GM23338 (cell line): Measurements from ENCODE around the gene BRPF3. TPM values are rescaled to one million over a fixed set of nuclear protein-coding genes. Genes with fewer than 3 reads are reported as not detected.

Experiments used
- ATAC-seq: fragments of 200-7000 bp; cut with Tn5 transposase; 3 replicates; pipeline ENCODE4 v1.9.1; 2020
- DNase-seq: peaks from one replicate; pipeline ENCODE4 v3.0.0-alpha.2; 2015; ENCODE audit warnings: low spot score
- H2AFZ ChIP-seq: fragments of 200-600 bp; sonication (generic); 2 replicates; pipeline ENCODE4 v1.8.0; 2016; ENCODE audit warnings: antibody characterized with exemption, mild to moderate bottlenecking, moderate library complexity
- H3F3A ChIP-seq: fragments of 200-600 bp; sonication (generic); replicated peaks from 2 replicates; pipeline ENCODE4 v1.8.0; 2017; ENCODE audit warnings: antibody characterized with exemption, mixed run types, low read depth
- H3K27ac ChIP-seq: fragments of 200-600 bp; sonication (generic); 2 replicates; pipeline ENCODE4 v1.6.1; 2016; ENCODE audit warnings: low read depth
- H3K27me3 ChIP-seq: fragments of 200-600 bp; sonication (generic); 2 replicates; pipeline ENCODE4 v1.8.0; 2016; ENCODE audit warnings: mild to moderate bottlenecking, mixed run types, moderate library complexity; ENCODE audit not compliant: insufficient read depth
- H3K36me3 ChIP-seq: fragments of 200-600 bp; sonication (generic); 2 replicates; pipeline ENCODE4 v1.8.0; 2016; ENCODE audit warnings: mild to moderate bottlenecking; ENCODE audit not compliant: insufficient read depth
- H3K4me1 ChIP-seq: fragments of 200-600 bp; sonication (generic); 2 replicates; pipeline ENCODE4 v1.8.0; 2016; ENCODE audit warnings: mild to moderate bottlenecking, moderate library complexity; ENCODE audit not compliant: insufficient read depth
- H3K4me2 ChIP-seq: fragments of 200-600 bp; sonication (generic); 2 replicates; pipeline ENCODE4 v1.7.1; 2017; ENCODE audit warnings: mixed run types
- H3K4me3 ChIP-seq: fragments of 200-600 bp; sonication (generic); 2 replicates; pipeline ENCODE4 v1.6.1; 2016; ENCODE audit warnings: mixed run types
- H3K79me2 ChIP-seq: fragments of 200-600 bp; sonication (generic); replicated peaks from 2 replicates; pipeline ENCODE4 v1.8.0; 2017; ENCODE audit warnings: mild to moderate bottlenecking; ENCODE audit not compliant: insufficient read depth
- H3K9me2 ChIP-seq: fragments of 200-600 bp; sonication (generic); 2 replicates; pipeline ENCODE4 v1.8.0; 2017; ENCODE audit not compliant: insufficient read depth
- H4K20me1 ChIP-seq: fragments of 200-600 bp; sonication (generic); replicated peaks from 2 replicates; pipeline ENCODE4 v1.8.0; 2017; ENCODE audit warnings: mild to moderate bottlenecking; ENCODE audit not compliant: insufficient read depth
- H3K27ac Mint-ChIP-seq: 2 replicates; pipeline ENCODE4 v1.8.0; 2020; ENCODE audit warnings: inconsistent platforms, mild to moderate bottlenecking, moderate library complexity, mixed read lengths
- H3K27me3 Mint-ChIP-seq: 3 replicates; pipeline ENCODE4 v1.8.0; 2022; ENCODE audit warnings: low read depth, mild to moderate bottlenecking, moderate library complexity, mixed read lengths, inconsistent platforms; ENCODE audit not compliant: insufficient read depth, poor library complexity
- H3K36me3 Mint-ChIP-seq: 3 replicates; pipeline ENCODE4 v1.8.0; 2021; ENCODE audit warnings: low read depth, mild to moderate bottlenecking, inconsistent platforms, moderate library complexity, mixed read lengths
- H3K4me1 Mint-ChIP-seq: 3 replicates; pipeline ENCODE4 v1.8.0; 2020; ENCODE audit warnings: mild to moderate bottlenecking, inconsistent platforms, mixed read lengths
- H3K4me3 Mint-ChIP-seq: 3 replicates; pipeline ENCODE4 v1.8.0; 2021; ENCODE audit warnings: moderate library complexity, mild to moderate bottlenecking, inconsistent platforms, mixed read lengths
- H3K9me3 Mint-ChIP-seq: 3 replicates; pipeline ENCODE4 v1.8.0; 2020; ENCODE audit warnings: moderate library complexity, mild to moderate bottlenecking, inconsistent platforms, mixed read lengths
- CREB1 ChIP-seq: fragments of 250-450 bp; sonication (Bioruptor Pico); IDR thresholded peaks from 2 replicates; pipeline ENCODE4 v1.5.0; 2020; ENCODE audit warnings: low read depth, mild to moderate bottlenecking, moderate library complexity
- CTCF ChIP-seq, 2 experiments: fragments of 200-600 bp in 1 of 2; sonication (generic) in 1 of 2; conservative IDR thresholded peaks; 2 replicates each; pipeline versions ENCODE4 v1.5.1 to v1.6.1; 2016 to 2017; ENCODE audit warnings: antibody characterized with exemption in 2 of 2, low read depth in 2 of 2, mild to moderate bottlenecking in 2 of 2, moderate library complexity in 1 of 2
- ETS1 ChIP-seq: IDR thresholded peaks from 2 replicates; pipeline ENCODE4 v1.6.1; 2016; ENCODE audit warnings: antibody characterized with exemption
- NANOG ChIP-seq: IDR thresholded peaks from 2 replicates; pipeline ENCODE4 v1.6.1; 2016; ENCODE audit warnings: antibody characterized with exemption, borderline replicate concordance
- POLR2AphosphoS5 ChIP-seq: IDR thresholded peaks from 2 replicates; pipeline ENCODE4 v1.6.1; 2016; ENCODE audit warnings: antibody characterized with exemption, low read depth
- STAT1 ChIP-seq: IDR thresholded peaks from one replicate; pipeline ENCODE4 v1.6.1; 2016; ENCODE audit warnings: antibody characterized with exemption; ENCODE audit not compliant: unreplicated experiment
- ZNF114 ChIP-seq: fragments of 250-450 bp; sonication (Bioruptor Pico); IDR thresholded peaks from 2 replicates; pipeline ENCODE4 v1.5.0; 2020; ENCODE audit warnings: mild to moderate bottlenecking, moderate library complexity
- ZNF331 ChIP-seq: fragments of 250-450 bp; sonication (Bioruptor Pico); IDR thresholded peaks from 2 replicates; pipeline ENCODE4 v1.5.0; 2020; ENCODE audit warnings: low read depth, mild to moderate bottlenecking, moderate library complexity
- ZNF462 ChIP-seq: fragments of 250-450 bp; sonication (Bioruptor Pico); IDR thresholded peaks from 2 replicates; pipeline ENCODE4 v1.5.0; 2020; ENCODE audit warnings: mild to moderate bottlenecking, moderate library complexity
- polyA plus RNA-seq: library from polyadenylated mRNA; unstranded; fragments of >200 nt; fragmentation: Nextera tagmentation; extraction: Ambion mirVana; gene quantifications from 2 replicates; pipeline ENCODE4 v1.2.1, GENCODE V29; 2016
- total RNA-seq: library from RNA; depleted of rRNA; stranded (reverse); fragments of >200 nt; shearing (Covaris generic); gene quantifications from 2 replicates; pipeline ENCODE4 v1.2.3, GENCODE V29; 2014

Gene BRPF3
- total and polyA plus RNA-seq, 2 experiments from 2014 or later: 11.8 to 33.2 TPM

- H3K4me3 Mint-ChIP-seq: no peak overlapping the region
- no peak overlapping the region for H3K27ac Mint-ChIP-seq
- no peak for TF ChIP-seq CTCF (conservative IDR thresholded peaks at IDR 0.05; ENCODE audit: low read depth in 2 of 2)
- peaks cover 3% of the 10 kb centered on the region for H3K27me3 Mint-ChIP-seq
- Histone ChIP-seq H3K9me2 (no peaks in the 10 kb centered on the region), H3K27me3 (no peaks in the 10 kb centered on the region), H3K36me3 (no peaks in the 10 kb centered on the region), H3F3A (0 out of 2 replicates have a peak, but pooled peaks cover 3% of the 10 kb centered on the region), H3K4me2 (no peak overlapping the region), H3K27ac (no peak overlapping the region), H3K79me2 (no peaks in the 10 kb centered on the region), H4K20me1 (no peaks in the 10 kb centered on the region), H3K4me1 (peaks cover 22% of the 10 kb centered on the region), H3K4me3 (no peak overlapping the region), H2AFZ (no peak overlapping the region)
- H3K9me3 Mint-ChIP-seq: no peaks in the 10 kb centered on the region
- no peaks in the 10 kb centered on the region for H3K36me3 Mint-ChIP-seq
- ATAC-seq (no peak), DNase-seq (no peak)
- H3K4me1 Mint-ChIP-seq: peaks cover 45% of the 10 kb centered on the region
Observed at GRCh38 chr6:36243562-36244212, 47.1 kb downstream of the BRPF3 start.

- Histone ChIP-seq H3F3A (0 out of 2 replicates have a peak, but pooled peaks cover 3% of the 10 kb centered on the region), H3K4me1 (peaks cover 22% of the 10 kb centered on the region), H3K4me2 (peak overlapping the region; percentile 33), H2AFZ (peak overlapping the region; percentile 34), H3K79me2 (no peaks in the 10 kb centered on the region), H3K9me2 (0 out of 2 replicates have a peak, but pooled peaks cover 6% of the 10 kb centered on the region), H3K27ac (peak overlapping the region; percentile 83), H4K20me1 (no peaks in the 10 kb centered on the region), H3K4me3 (no peak overlapping the region), H3K36me3 (no peaks in the 10 kb centered on the region), H3K27me3 (no peaks in the 10 kb centered on the region)
- 0 out of 2 replicates have a peak overlapping the region, but pooled peaks have one; percentile 13 for H3K27ac Mint-ChIP-seq
- H3K27me3 Mint-ChIP-seq: peaks cover 3% of the 10 kb centered on the region
- H3K36me3 Mint-ChIP-seq: no peaks in the 10 kb centered on the region
- peaks cover 45% of the 10 kb centered on the region for H3K4me1 Mint-ChIP-seq
- ATAC-seq (peak; percentile 67), DNase-seq (peak; percentile 83)
- no peak overlapping the region for H3K4me3 Mint-ChIP-seq
- no peaks in the 10 kb centered on the region for H3K9me3 Mint-ChIP-seq
- TF ChIP-seq ETS1 (no peak), ZNF462 (no peak), ZNF331 (no peak), CTCF (conservative IDR thresholded peaks at IDR 0.05; ENCODE audit: low read depth in 2 of 2) (no peak), ZNF114 (CRISPR knock-in tag) (no peak), NANOG (no peak), POLR2AphosphoS5 (no peak), CREB1 (CRISPR knock-in tag) (no peak), STAT1 (no peak)
Observed at GRCh38 chr6:36244641-36245280, 48.2 kb downstream of the BRPF3 start.
